Heart right ventricle (tissue), 16 donors: ENCODE results near the gene STYXL1. TPM values are rescaled to one million over a fixed set of nuclear protein-coding genes. Genes with fewer than 3 reads are reported as not detected.
"Not testable (repeated sequence)": the region's sequence is repeated elsewhere in the genome, so short reads cannot be mapped to it uniquely, and the experiment has no call there.

Experiments
- ATAC-seq, 8 donors: fragments of 200-7000 bp; cut with Tn5 transposase; one replicate each; pipeline ENCODE4 v1.9.1; 2020; ENCODE audit warnings: mild to moderate bottlenecking in 8 of 8, moderate library complexity in 8 of 8, moderate number of reproducible peaks in 1 of 8
- DNase-seq, 2 donors: peaks; one replicate each; pipeline ENCODE4 v3.0.0-alpha.2; 2020
- H3K27ac ChIP-seq, 10 donors: fragments of 200-600 bp; sonication (generic) in 2 of 10; one replicate each; pipeline versions ENCODE4 v1.5.0 to v1.8.0; 2020 to 2022; ENCODE audit warnings: mild to moderate bottlenecking in 3 of 10
- H3K27me3 ChIP-seq, 7 donors: fragments of 200-600 bp; one replicate each; pipeline ENCODE4 v1.8.0; 2021 to 2022; ENCODE audit warnings: mild to moderate bottlenecking in 2 of 7
- H3K36me3 ChIP-seq, 9 donors: fragments of 200-600 bp; sonication (generic) in 1 of 9; one replicate each; pipeline versions ENCODE4 v1.5.0 to v1.8.0; 2020 to 2022; ENCODE audit warnings: mild to moderate bottlenecking in 2 of 9
- H3K4me1 ChIP-seq, 9 donors: fragments of 200-600 bp; sonication (generic) in 1 of 9; one replicate each; pipeline versions ENCODE4 v1.5.0 to v1.8.0; 2020 to 2022; ENCODE audit warnings: mild to moderate bottlenecking in 4 of 9
- H3K4me3 ChIP-seq, 10 donors: fragments of 200-600 bp; sonication (generic) in 2 of 10; one replicate each; pipeline versions ENCODE4 v1.5.0 to v1.8.0; 2020 to 2022; ENCODE audit warnings: mild to moderate bottlenecking in 7 of 10, moderate library complexity in 2 of 10
- H3K9me3 ChIP-seq, 11 donors: fragments of 200-600 bp in 10 of 11; sonication (generic) in 2 of 11; one replicate each; pipeline versions ENCODE4 v1.5.0 to v1.8.0; 2013 to 2022; ENCODE audit warnings: mild to moderate bottlenecking in 2 of 11, control low read depth in 1 of 11, moderate library complexity in 1 of 11
- CTCF ChIP-seq, 9 donors: fragments of 200-600 bp; sonication (generic) in 2 of 9; IDR thresholded peaks; one replicate each; pipeline versions ENCODE4 v1.5.0 to v1.8.0; 2021 to 2022; ENCODE audit warnings: antibody characterized with exemption in 9 of 9, mild to moderate bottlenecking in 5 of 9, moderate library complexity in 1 of 9
- WGBS, 2 donors: extraction: QIAGEN DNeasy Blood & Tissue Kit; methylation state at CpG; one replicate each; pipeline ENCODE4 v1.1.7; 2013; ENCODE audit warnings: inconsistent platforms in 1 of 2; 5-methylcytosine and 5-hydroxymethylcytosine counted together
- intact Hi-C, 10 donors: fragments of 100-400 bp; cut with DNase I; formaldehyde crosslinking; loops; one replicate each; pipeline versions ENCODE4 v1.11.1 to v1.14.2; 2022
- polyA plus RNA-seq, 2 donors: library from polyadenylated mRNA; stranded (reverse); fragments of 200-250 nt; gene quantifications; one replicate each; pipeline ENCODE4 v1.2.3, GENCODE V29; 2013
- total RNA-seq, 10 donors: library from RNA; stranded (reverse); fragmentation: NEBNext Ultra II Directional in 3 of 10; extraction: Animal tissue kit (Norgen Biotek cat#: 25700) in 3 of 10; gene quantifications; one replicate each; pipeline versions ENCODE4 v1.2.1 to v1.2.4, GENCODE V29; 2021 to 2023
- donor health status: Arrhythmogenic right ventricular cardiomyopathy.
- donor health status: ischemic (EF 13 %, LVEDD 7.1; RV severe dilation, severe dysfunction).
- donor health status: healthy with polysubstance abuse.
- donor health status: DM: no; HTN: yes; CAD: no.
- donor health status: DM: no; HTN: no; CAD: no.
- donor health status: ischemic (EF 25% LVEDD 6.9; RV normal size, moderate dysfunction).
- donor health status: ischemic (EF 25% LVEDD 5.7; RV mildly dilated, moderate dysfunction).
- donor health status: healthy.
- donor health status: DM: yes; HTN: yes; CAD: no.
- donor health status: Ischemic cardiomyopathy.
- donor health status: ischemic (EF 35%, LVEDD 5.7; RV mildly dilated, moderate dysfunction).
- donor health status: nonischemic (EF 11% LVEDD 7.7; RV severe dilation, severe dysfunction).
- donor health status: DM: yes; HTN: yes; CAD: no.
- donor health status: PGD.
- donor health status: ischemic (EF 29% LVEDD 5.4; RV normal size, mild dysfunction).
- donor health status: nonischemic (EF 23%, LVEDD 6.1; RV moderate dilation, normal function).

Gene STYXL1
- total and polyA plus RNA-seq, 12 donors, result 11.0 to 53.9 (median 17.7) TPM

GRCh38 chr7:76089865-76090475, 42.2 kb upstream of the STYXL1 start:
- Histone ChIP-seq H3K4me1 (no peaks in the 10 kb centered on the region), H3K36me3 (no peaks in the 10 kb centered on the region), H3K4me3 (no peak overlapping the region), H3K9me3 (no peaks in the 10 kb centered on the region), H3K27ac (no peak overlapping the region), H3K27me3 (peaks cover 0 to 8% (median 0%) of the 10 kb centered on the region in 7 donors)
- no peak for TF ChIP-seq CTCF (IDR thresholded peaks at IDR 0.05)
- DNase-seq (no peak), ATAC-seq (no peak)
- WGBS, 2 donors, result 83 to 85% methylated on average over 9 to 10 of the region's 10 CpGs
- intact Hi-C loops, result no loop called here

GRCh38 chr7:76087362-76087791, 39.6 kb upstream of the STYXL1 start:
- H3K4me3 ChIP-seq, H3K4me1 ChIP-seq, H3K36me3 ChIP-seq, ATAC-seq, H3K9me3 ChIP-seq, H3K27me3 ChIP-seq, DNase-seq, H3K27ac ChIP-seq, intact Hi-C loops: not testable (repeated sequence)
- WGBS, 2 donors, result 43 to 52% methylated on average over 5 of the region's 5 CpGs

GRCh38 chr7:76086070-76086469, 38.3 kb upstream of the STYXL1 start:
- Histone ChIP-seq H3K27ac (no peak overlapping the region), H3K27me3 (peaks cover 0 to 4% (median 0%) of the 10 kb centered on the region in 7 donors), H3K4me1 (peaks cover 0 to 12% (median 0%) of the 10 kb centered on the region in 9 donors), H3K36me3 (no peaks in the 10 kb centered on the region), H3K9me3 (no peaks in the 10 kb centered on the region), H3K4me3 (no peak overlapping the region)
- 89 to 91% methylated on average over 4 of the region's 4 CpGs for WGBS, 2 donors
- no peak for TF ChIP-seq CTCF (IDR thresholded peaks at IDR 0.05)
- DNase-seq, result no peak
- intact Hi-C loops, result no loop called here
- no peak for ATAC-seq

GRCh38 chr7:76084115-76084514, 36.3 kb upstream of the STYXL1 start:
- not testable (repeated sequence) for ATAC-seq
- intact Hi-C loops, result loop anchor here in 1 of 10 donors (5.0 kb wide), 1 partner anchor 38 kb away; no protein-coding TSS in a partner anchor

GRCh38 chr7:76080204-76080603, 32.4 kb upstream of the STYXL1 start:
- no peak overlapping the region for H3K4me3 ChIP-seq
- peaks cover 0 to 12% (median 0%) of the 10 kb centered on the region in 9 donors for H3K4me1 ChIP-seq
- no peak for DNase-seq
- ATAC-seq, result no peak
- no peaks in the 10 kb centered on the region for H3K27me3 ChIP-seq
- H3K9me3 ChIP-seq, result peaks cover 0 to 6% (median 0%) of the 10 kb centered on the region in 11 donors
- H3K36me3 ChIP-seq, result no peaks in the 10 kb centered on the region
- no peak for TF ChIP-seq CTCF (IDR thresholded peaks at IDR 0.05)
- H3K27ac ChIP-seq, result no peak overlapping the region
- WGBS, 2 donors, result 72% methylated on average over 5 of the region's 5 CpGs
- intact Hi-C loops, result loop anchor here in 1 of 10 donors (5.0 kb wide), 1 partner anchor 42 kb away; no protein-coding TSS in a partner anchor

More at GRCh38 chr7:76084115-76084514, 36.3 kb upstream of the STYXL1 start:
- DNase-seq, H3K27ac ChIP-seq, H3K27me3 ChIP-seq, H3K36me3 ChIP-seq, H3K9me3 ChIP-seq, H3K4me3 ChIP-seq: not testable (repeated sequence)
- H3K4me1 ChIP-seq, result peaks cover 0 to 12% (median 0%) of the 10 kb centered on the region in 9 donors
- WGBS, 2 donors, result 85 to 88% methylated on average over 2 of the region's 2 CpGs
